ENCODE measurements around the gene PTPRO.
"Not testable (repeated sequence)": the region's sequence is repeated elsewhere in the genome, so short reads cannot be mapped to it uniquely, and the experiment has no call there.

The PTPRO gene

GRCh38 chr12:15603474-15604085 lies 281.3 kb downstream of the PTPRO start:
- DNase-seq (ENCODE audit: low read depth) = no peak

GRCh38 chr12:15605881-15606590 lies 283.7 kb downstream of the PTPRO start:
- no peak for DNase-seq (ENCODE audit: low read depth)

- DNase-seq (ENCODE audit: low read depth) = no peak
Observed at GRCh38 chr12:15608406-15608805, 286.1 kb downstream of the PTPRO start.

- DNase-seq (ENCODE audit: low read depth) = no peak
Observed at GRCh38 chr12:15608941-15609340, 286.6 kb downstream of the PTPRO start.

- DNase-seq (ENCODE audit: low read depth) = no peak
Observed at GRCh38 chr12:15613981-15614380, 291.7 kb downstream of the PTPRO start.

- DNase-seq (ENCODE audit: low read depth) = not testable (repeated sequence)
Observed at GRCh38 chr12:15616495-15616894, 294.2 kb downstream of the PTPRO start.

DNA sequence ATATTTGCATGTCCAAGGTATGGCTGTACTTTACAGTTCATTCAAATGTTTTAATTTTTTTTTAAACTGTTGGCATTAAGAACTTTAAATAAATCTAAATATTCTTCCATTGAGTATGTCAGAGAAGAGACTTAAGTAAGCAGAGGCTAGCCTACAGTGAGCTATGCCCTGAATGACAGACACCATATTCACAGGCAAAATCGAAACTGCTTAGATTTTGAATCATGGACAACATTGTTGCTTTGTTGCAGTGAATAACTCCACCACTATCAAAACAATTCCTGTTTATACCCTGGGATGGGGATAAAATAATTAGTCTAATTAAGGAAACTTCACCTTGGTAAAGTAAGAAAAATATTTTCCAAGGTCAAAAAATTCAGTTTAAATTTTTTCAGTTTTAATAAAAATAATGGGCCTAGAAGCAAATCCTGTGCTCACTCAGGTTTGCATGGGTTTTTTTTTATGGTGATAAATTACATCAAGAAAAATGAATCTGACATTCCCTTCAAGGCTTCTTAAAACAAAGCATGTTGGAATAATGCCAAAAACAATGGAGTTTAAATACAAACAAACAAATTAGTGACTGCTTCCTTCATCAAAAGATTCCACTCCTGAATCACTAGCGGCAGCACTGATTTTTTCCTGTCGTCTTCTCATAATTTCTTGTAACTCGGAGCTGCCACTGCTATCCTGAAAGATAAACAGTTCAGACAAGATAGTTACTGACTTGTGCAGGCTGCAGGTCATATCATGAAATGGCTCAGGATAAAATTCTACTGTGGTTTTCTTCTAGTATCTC lies 298.6 kb downstream of the PTPRO start:
- no peak for DNase-seq (ENCODE audit: low read depth)

- no peak for DNase-seq (ENCODE audit: low read depth)
Observed at GRCh38 chr12:15625075-15625474, 302.8 kb downstream of the PTPRO start.

DNA sequence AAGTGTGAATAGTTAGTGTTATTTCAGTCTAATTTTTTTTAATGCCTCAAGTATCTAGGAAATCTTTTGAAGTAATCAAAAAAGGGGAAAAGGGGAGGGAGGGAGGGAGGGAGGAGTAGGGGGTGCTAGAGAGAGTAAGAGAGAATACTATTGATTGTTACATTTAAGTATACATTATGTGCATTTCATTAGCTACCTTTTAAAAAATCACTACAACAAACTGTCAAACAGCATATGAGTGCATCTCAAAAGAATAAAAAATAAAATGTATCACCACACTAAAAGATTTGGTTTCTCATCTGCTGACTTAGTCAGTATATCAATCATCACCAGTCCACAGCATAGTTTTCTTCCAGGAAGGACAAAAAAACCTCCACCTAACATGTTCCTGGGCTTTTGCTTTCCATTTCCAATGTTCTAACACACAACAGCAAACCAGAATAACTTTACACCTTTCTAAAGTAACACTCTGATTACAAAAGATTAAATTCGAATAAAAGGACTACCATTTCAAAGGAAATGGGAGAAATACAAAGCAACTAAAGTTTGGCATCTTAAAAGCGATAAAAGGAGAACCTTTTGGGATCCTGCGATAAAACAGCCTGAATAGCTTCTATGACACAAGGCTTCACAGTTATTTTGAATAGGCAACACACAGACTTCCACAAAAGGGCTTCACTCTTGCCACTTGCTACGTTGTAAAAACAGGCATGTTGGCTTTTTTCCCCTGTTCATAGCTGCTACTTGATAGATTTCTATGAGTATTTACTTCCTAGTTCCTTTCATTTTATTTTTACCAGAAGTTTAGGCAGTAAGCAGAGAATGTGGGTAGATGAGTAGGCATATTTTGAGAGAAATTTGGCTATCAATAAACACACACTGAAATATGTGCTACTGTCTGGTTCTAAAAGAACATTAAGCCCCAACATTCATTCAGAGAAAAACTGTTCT lies 306.0 kb downstream of the PTPRO start:
- no peak for DNase-seq (ENCODE audit: low read depth)

GRCh38 chr12:15629108-15629507 lies 306.8 kb downstream of the PTPRO start:
- no peak for DNase-seq (ENCODE audit: low read depth)

DNA sequence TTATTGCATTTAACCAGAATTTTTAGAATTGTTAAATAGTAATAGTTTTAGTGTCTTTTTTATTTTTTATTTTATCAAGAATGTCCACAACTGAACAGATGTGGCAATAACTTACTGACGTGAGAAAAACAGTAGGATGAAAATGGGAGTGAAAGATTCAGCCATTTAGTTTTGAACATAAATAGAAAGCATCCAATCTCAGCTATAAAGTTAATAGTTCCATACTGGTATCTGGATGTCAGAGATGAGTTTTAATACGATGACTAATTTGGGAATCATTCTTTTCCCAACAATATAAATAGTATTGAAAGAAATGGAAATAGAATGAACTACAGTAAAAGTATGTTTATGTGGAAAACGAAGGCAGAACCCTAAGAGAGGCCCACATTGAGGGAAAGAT lies 307.5 kb downstream of the PTPRO start:
- no peak for DNase-seq (ENCODE audit: low read depth)

- no peak for DNase-seq (ENCODE audit: low read depth)
Observed at GRCh38 chr12:15631007-15631715, 308.9 kb downstream of the PTPRO start.

DNA sequence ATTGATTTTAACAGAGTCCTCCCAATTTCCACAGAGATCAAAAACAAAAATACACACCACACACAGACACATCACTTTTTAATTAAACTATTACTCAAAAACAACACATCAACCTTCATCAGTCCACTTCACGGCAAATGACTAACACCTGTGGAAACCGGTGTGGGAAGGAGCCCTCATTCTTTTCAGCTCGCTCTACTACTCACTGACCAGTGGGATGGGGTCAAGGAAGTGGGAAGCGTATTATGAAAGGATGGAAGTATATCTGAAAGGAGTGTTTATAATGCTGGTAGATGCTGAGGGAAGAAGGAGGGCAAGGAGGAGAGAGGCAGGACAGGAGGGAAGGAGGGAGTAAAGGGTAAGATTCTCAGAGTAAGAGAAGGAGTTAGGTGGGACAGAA lies 310.4 kb downstream of the PTPRO start:
- no peak for DNase-seq (ENCODE audit: low read depth)

DNA sequence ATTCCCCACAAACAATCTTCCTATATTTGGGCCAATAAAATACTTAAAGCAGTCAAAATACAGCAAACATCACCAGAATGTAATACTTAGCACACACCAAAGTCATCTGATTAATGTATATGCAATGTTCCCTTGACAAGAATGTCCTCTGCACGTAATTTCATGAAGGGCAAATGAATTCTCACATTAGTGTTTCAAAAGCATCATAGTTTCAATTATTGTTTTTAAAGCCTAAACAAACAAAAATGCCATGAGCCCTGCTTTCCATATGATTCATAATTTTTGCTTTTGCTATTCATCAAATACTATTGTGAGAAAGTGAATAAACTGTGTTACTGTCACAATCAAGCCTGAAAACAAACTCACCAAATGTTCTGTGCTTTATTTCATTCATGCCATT lies 310.9 kb downstream of the PTPRO start:
- DNase-seq (ENCODE audit: low read depth) = no peak

- no peak for DNase-seq (ENCODE audit: low read depth)
Observed at GRCh38 chr12:15634010-15634683, 311.8 kb downstream of the PTPRO start.

DNA sequence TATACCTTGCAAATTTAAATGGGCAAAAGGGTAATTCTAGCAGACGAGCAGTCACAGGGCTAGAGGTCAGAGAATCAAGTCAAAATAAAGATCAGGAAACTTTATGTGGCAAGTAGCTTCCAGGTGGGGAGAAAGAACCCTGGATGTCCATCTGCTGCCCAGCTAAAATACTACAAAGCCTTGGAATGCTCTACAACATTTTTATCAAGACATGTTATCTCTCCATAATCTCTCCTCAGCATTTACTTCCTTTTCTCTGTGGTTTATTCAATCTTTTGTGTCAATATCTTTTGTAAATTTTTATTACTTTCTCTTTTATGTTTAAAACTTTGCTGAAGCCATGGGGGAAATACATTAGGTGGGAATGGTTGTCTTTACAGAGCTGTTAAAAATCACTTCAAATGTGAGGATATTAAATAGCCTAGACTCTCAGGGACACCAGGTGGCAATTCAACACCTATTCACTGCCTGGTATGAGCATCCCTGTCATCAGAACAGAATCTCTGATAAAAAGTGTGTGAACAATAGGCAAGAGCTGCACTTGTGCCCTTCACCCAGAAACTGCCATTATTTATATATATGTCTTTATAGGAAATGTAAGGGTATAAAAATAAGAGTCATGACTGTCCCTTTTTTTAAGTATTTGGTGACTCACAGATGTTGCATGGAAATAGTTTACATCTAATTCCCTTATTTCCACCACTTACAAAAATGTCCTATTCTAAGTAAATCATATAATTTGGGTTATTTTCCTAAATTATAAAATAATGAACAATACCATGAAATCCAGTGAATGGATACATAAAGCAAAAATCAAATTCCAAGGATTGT lies 314.0 kb downstream of the PTPRO start:
- DNase-seq (ENCODE audit: low read depth) = no peak

DNA sequence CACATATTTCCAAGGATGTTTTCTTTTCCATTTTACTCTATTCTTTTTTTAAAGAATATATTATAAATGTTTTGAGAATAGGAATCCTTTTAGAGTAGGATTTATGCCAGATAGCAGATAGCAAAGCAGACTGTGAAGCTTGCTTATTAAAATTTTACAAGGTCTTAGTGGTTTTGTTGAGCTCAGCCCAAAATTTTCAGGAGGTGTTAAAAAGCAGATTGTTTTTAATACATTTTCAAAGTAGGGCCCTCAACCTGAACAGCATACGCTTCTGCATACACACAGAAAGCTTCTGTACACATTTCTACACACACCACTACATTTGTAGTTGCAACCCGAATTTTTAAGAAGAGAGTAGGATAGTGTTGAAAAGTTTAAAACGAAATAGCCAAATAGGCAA lies 315.9 kb downstream of the PTPRO start:
- no peak for DNase-seq (ENCODE audit: low read depth)

- DNase-seq (ENCODE audit: low read depth) = no peak
Observed at GRCh38 chr12:15644700-15645099, 322.4 kb downstream of the PTPRO start.

DNA sequence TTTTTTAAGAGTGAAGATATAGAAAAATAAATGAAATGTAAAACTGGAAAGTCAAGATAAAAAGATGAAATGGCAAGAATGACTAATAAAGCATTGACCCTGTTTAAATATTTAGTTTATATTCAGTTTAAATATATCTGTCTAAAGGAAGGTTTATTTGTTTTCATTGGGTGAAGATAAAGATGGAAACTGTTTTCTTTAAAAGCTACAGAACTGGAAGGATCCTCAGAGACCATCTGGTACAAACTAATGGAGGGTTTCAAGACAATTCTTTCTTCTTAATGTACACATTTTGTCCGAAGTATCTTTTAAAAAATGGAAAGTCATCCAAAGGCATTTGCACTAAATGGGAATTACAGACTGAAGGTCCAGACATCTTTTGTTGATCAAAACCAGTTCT lies 324.3 kb downstream of the PTPRO start:
- DNase-seq (ENCODE audit: low read depth) = no peak

Data from stimulated activated CD8-positive, alpha-beta memory T cell treated with anti-CD3 and anti-CD28 coated beads, Interleukin-15, amount 100 ng/mL, for 1 hour (primary cell).